Hepatocyte (in vitro differentiated cells): Measurements from ENCODE around the gene CMTM4.
"Not testable (repeated sequence)": the region's sequence is repeated elsewhere in the genome, so short reads cannot be mapped to it uniquely, and the experiment has no call there.

Experiments
- CTCF ChIP-seq: fragments of 200-600 bp; sonication (generic); IDR thresholded peaks from 2 replicates; pipeline ENCODE4 v1.5.1; 2016; ENCODE audit warnings: antibody characterized with exemption, mild to moderate bottlenecking; ENCODE audit not compliant: poor library complexity
- EZH2 ChIP-seq: fragments of 200-600 bp; sonication (generic); IDR thresholded peaks from 2 replicates; pipeline ENCODE4 v1.6.1; 2016; ENCODE audit warnings: antibody characterized with exemption, mild to moderate bottlenecking, borderline replicate concordance
- EZH2phosphoT487 ChIP-seq: fragments of 200-600 bp; sonication (generic); IDR thresholded peaks from one replicate; pipeline ENCODE4 v1.6.1; 2018; ENCODE audit warnings: antibody characterized with exemption, mild to moderate bottlenecking, low read depth, moderate library complexity; ENCODE audit not compliant: unreplicated experiment, severe bottlenecking

- not testable (repeated sequence) for TF ChIP-seq CTCF, EZH2phosphoT487, EZH2
Measured at GRCh38 chr16:66661671-66662346, 34.7 kb downstream of the CMTM4 start.
